VCaP (cell line): ENCODE data around the gene GRIA4.

Experiments
- H3K27ac ChIP-seq: fragments of 450-650 bp; 2 replicates; pipeline ENCODE4 v1.5.1; 2017
- CTCF ChIP-seq: fragments of 450-650 bp; conservative IDR thresholded peaks from 2 replicates; pipeline ENCODE4 v1.5.1; 2017; ENCODE audit warnings: mild to moderate bottlenecking, moderate library complexity

GRIA4 gene

GRCh38 chr11:105738251-105738650 lies 128.4 kb downstream of the GRIA4 start:
- no peak for TF ChIP-seq CTCF

DNA sequence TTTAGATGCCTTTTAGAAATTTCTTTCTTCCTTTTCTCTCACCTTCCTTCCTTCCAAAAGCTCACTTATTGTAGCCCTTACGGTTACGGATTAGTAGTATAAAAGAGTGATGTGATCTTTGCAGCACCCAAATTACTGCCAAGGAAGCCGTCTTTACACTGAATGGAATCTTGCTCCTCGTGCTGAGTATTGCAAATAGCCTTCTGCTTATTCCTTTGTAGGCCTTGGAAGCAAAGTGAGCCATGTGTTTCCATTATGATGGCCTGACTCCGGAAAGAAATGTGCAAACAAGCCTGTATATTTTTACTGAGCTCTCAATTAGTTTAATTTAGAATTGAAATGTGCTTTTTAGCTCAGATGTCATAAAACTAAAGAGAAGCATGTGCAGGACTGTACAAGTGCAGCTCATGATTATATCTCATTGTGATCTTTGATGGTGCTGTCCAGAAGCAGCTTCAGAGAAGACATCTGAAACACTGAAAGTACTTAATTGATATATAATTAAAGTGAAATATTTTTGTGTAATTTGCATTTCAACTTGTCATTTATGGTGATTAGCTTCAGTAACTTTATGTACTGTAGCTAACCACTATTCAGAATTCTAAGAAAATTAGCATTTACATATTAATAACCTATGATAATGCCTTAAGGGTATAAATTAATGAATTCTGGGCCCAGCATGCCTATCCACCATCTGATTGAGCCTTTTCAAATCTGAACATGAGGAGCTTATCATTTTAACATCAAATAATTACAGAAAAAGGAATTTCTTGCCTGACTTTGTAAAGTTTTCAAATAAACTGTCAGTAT lies 129.3 kb downstream of the GRIA4 start:
- H3K27ac ChIP-seq: no peak overlapping the region
- no peak for TF ChIP-seq CTCF

More at GRCh38 chr11:105738251-105738650, 128.4 kb downstream of the GRIA4 start:
- no peak overlapping the region for H3K27ac ChIP-seq

GRCh38 chr11:105740164-105740903 lies 130.5 kb downstream of the GRIA4 start:
- H3K27ac ChIP-seq: no peak overlapping the region
- TF ChIP-seq CTCF: no peak

DNA sequence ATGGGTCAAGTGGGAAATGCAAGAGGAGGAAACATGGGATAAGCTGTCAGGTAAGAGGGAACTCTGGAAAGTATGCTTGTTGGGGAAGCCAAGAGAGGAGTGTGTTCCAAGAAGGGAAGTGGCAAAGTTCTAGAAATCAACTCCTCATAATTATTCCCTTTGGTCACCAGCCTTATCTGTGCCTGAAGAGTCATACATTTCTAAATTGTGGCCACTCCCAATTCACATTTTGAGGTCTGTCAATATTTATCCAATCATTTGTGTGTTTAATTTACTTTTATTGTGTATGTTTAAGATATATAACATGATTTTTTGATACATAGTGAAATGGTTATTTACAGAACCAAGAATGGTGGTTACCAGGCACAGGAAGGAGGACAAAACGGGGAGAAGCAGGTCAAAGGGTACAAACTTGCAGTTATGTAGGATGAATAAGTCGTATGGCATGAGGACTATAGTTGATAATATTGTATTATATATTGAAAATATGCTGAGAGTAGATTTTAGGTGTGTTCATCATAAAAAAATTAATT lies 131.7 kb downstream of the GRIA4 start:
- TF ChIP-seq CTCF: no peak
- H3K27ac ChIP-seq: no peak overlapping the region

- H3K27ac ChIP-seq: no peak overlapping the region
- no peak for TF ChIP-seq CTCF
Observed at GRCh38 chr11:105754260-105754659, 144.4 kb downstream of the GRIA4 start.

GRCh38 chr11:105754716-105755115 lies 144.8 kb downstream of the GRIA4 start:
- TF ChIP-seq CTCF: no peak
- no peak overlapping the region for H3K27ac ChIP-seq

- no peak for TF ChIP-seq CTCF
- H3K27ac ChIP-seq: no peak overlapping the region
Observed at GRCh38 chr11:105757107-105757506, 147.2 kb downstream of the GRIA4 start.
